OCI-LY7 (cell line): ENCODE data around the gene COL8A2. TPM values are rescaled to one million over a fixed set of nuclear protein-coding genes. Genes with fewer than 3 reads are reported as not detected.
A peak's percentile ranks its signal among the peaks of the same experiment; 100 is the strongest.

ENCODE experiments used
- BruUV-seq: library from RNA; stranded (reverse); fragments of 400-500 nt; replicated peaks from 2 replicates; lab custom pipeline; 2021; lab: Mats Ljungman, UMichigan
- CTCF ChIA-PET: fragments of 300-600 bp; sonication (Branson Sonifier 250); formaldehyde crosslinking; loops from one replicate; lab custom pipeline; 2022; ENCODE audit warnings: antibody characterized with exemption; ENCODE audit not compliant: unreplicated experiment; lab: Charles Lee
- POLR2A ChIA-PET: fragments of 300-600 bp; sonication (Branson Sonifier 250); formaldehyde crosslinking; loops from one replicate; lab custom pipeline; 2022; ENCODE audit warnings: antibody characterized with exemption; lab: Charles Lee
- DNase-seq: peaks from one replicate; pipeline ENCODE4 v3.0.0-alpha.2; 2015; ENCODE audit warnings: low spot score
- H2AFZ ChIP-seq: fragments of 200-600 bp; sonication (generic), shearing (Covaris generic); 2 replicates; pipeline ENCODE4 v1.6.1; 2014; ENCODE audit warnings: mild to moderate bottlenecking, antibody characterized with exemption, low read length, moderate library complexity
- H3K27ac ChIP-seq: fragments of 200-600 bp; sonication (generic); 2 replicates; pipeline ENCODE4 v1.5.1; 2014; ENCODE audit warnings: mixed run types, low read depth, mild to moderate bottlenecking, moderate library complexity, low read length, inconsistent platforms; ENCODE audit not compliant: poor library complexity, severe bottlenecking
- H3K36me3 ChIP-seq: fragments of 200-600 bp; sonication (generic); 2 replicates; pipeline ENCODE4 v1.6.1; 2014; ENCODE audit warnings: mild to moderate bottlenecking, antibody characterized with exemption, low read length, moderate library complexity, mixed read lengths; ENCODE audit not compliant: insufficient read depth
- H3K4me1 ChIP-seq: fragments of 200-600 bp; sonication (generic); 2 replicates; pipeline ENCODE4 v1.5.1; 2014; ENCODE audit warnings: mild to moderate bottlenecking, low read length; ENCODE audit not compliant: insufficient read depth, poor library complexity, severe bottlenecking
- H3K4me2 ChIP-seq: fragments of 200-600 bp; sonication (generic); 2 replicates; pipeline ENCODE4 v1.6.1; 2014; ENCODE audit warnings: mild to moderate bottlenecking, low read length
- H3K4me3 ChIP-seq: fragments of 200-600 bp; sonication (generic); 2 replicates; pipeline ENCODE4 v1.5.1; 2014; ENCODE audit warnings: mild to moderate bottlenecking, low read depth, low read length; ENCODE audit not compliant: poor library complexity, severe bottlenecking
- H3K79me2 ChIP-seq: fragments of 200-600 bp; sonication (generic); 2 replicates; pipeline ENCODE4 v1.6.1; 2016; ENCODE audit warnings: low read depth, mild to moderate bottlenecking, low read length, moderate library complexity, mixed read lengths; ENCODE audit not compliant: insufficient read depth
- H3K9me2 ChIP-seq: fragments of 200-600 bp; sonication (generic); 2 replicates; pipeline ENCODE4 v1.6.1; 2016; ENCODE audit warnings: mild to moderate bottlenecking, low read length, mixed read lengths; ENCODE audit not compliant: insufficient read depth
- H3K9me3 ChIP-seq: fragments of 200-600 bp; sonication (generic); 2 replicates; pipeline ENCODE4 v1.6.1; 2014; ENCODE audit warnings: mild to moderate bottlenecking, mixed run types, low read length, mixed read lengths
- H4K20me1 ChIP-seq: fragments of 200-600 bp; sonication (generic); 2 replicates; pipeline ENCODE4 v1.6.1; 2014; ENCODE audit warnings: mild to moderate bottlenecking, antibody characterized with exemption, low read length, moderate library complexity, mixed read lengths; ENCODE audit not compliant: insufficient read depth
- CTCF ChIP-seq: fragments of 200-600 bp; sonication (generic); conservative IDR thresholded peaks from 2 replicates; pipeline ENCODE4 v1.5.1; 2014; ENCODE audit warnings: mild to moderate bottlenecking, antibody characterized with exemption, low read length, moderate library complexity, mixed read lengths
- EZH2phosphoT487 ChIP-seq: fragments of 200-600 bp; sonication (generic); IDR thresholded peaks from 2 replicates; pipeline ENCODE4 v1.6.1; 2018; ENCODE audit warnings: low read depth, borderline replicate concordance, mild to moderate bottlenecking, mixed run types, antibody characterized with exemption, low read length, moderate library complexity, mixed read lengths
- intact Hi-C: fragments of 100-400 bp; cut with micrococcal nuclease; formaldehyde crosslinking; loops from one replicate; pipeline ENCODE4 v1.10.0; 2022; ENCODE audit not compliant: unreplicated experiment
- total RNA-seq, 2 experiments: library from RNA; depleted of rRNA in 1 of 2; stranded (reverse); fragments of >200 nt in 1 of 2; shearing (Covaris generic) in 1 of 2; gene quantifications; 2 replicates each; pipeline ENCODE4 v1.2.3, GENCODE V29; 2014 to 2022

The COL8A2 gene
- total RNA-seq, 2 experiments from 2014 or later = not detected

- Histone ChIP-seq H3K79me2 (peaks cover 27% of the 10 kb centered on the region; the same call in 1 of the 2 replicates), H3K4me3 (peak overlapping the region; percentile 43), H3K36me3 (peaks cover 15% of the 10 kb centered on the region), H3K4me1 (peaks cover 64% of the 10 kb centered on the region), H3K4me2 (peak overlapping the region; percentile 93), H3K27ac (peak overlapping the region; percentile 44), H4K20me1 (no peaks in the 10 kb centered on the region), H3K9me2 (no peaks in the 10 kb centered on the region), H2AFZ (peak overlapping the region; percentile 72), H3K9me3 (peaks cover 15% of the 10 kb centered on the region; the same call in 1 of the 2 replicates)
- DNase-seq = no peak
- ChIA-PET CTCF (interaction anchor here (0.6 to 1.0 kb wide), 3 partner anchors 9 to 37 kb away, joined by 3 to 5 read pairs (median 3); no protein-coding TSS in a partner anchor), POLR2A (interaction anchor here (0.6 to 0.8 kb wide), 2 partner anchors 11 to 37 kb away, joined by 3 read pairs; no protein-coding TSS in a partner anchor)
- intact Hi-C loops = no loop called here
- TF ChIP-seq CTCF (no peak), EZH2phosphoT487 (no peak)
- no TSS peak for BruUV-seq
These were observed 26.3 kb upstream of the COL8A2 start for GRCh38 chr1:36151134-36151844.

GRCh38 chr1:36150296-36151133, 25.5 kb upstream of the COL8A2 start:
- CTCF ChIA-PET = interaction anchor here (0.6 to 1.9 kb wide), 7 partner anchors 10 to 245 kb away, joined by 3 to 16 read pairs (median 5); no protein-coding TSS in a partner anchor
- Histone ChIP-seq H3K4me2 (peak overlapping the region; percentile 93), H3K36me3 (peaks cover 16% of the 10 kb centered on the region), H3K27ac (peak overlapping the region; percentile 44), H3K9me3 (peaks cover 15% of the 10 kb centered on the region; the same call in 1 of the 2 replicates), H2AFZ (peak overlapping the region; percentile 72), H3K9me2 (no peaks in the 10 kb centered on the region), H3K79me2 (peaks cover 24% of the 10 kb centered on the region; the same call in 1 of the 2 replicates), H4K20me1 (no peaks in the 10 kb centered on the region), H3K4me3 (no peak overlapping the region), H3K4me1 (peaks cover 64% of the 10 kb centered on the region)
- TF ChIP-seq EZH2phosphoT487 (no peak), CTCF (no peak)
- POLR2A ChIA-PET = interaction anchor here (0.5 to 1.9 kb wide), 6 partner anchors 11 to 135 kb away, joined by 3 to 13 read pairs (median 3); no protein-coding TSS in a partner anchor
- DNase-seq = peak; percentile 55
- intact Hi-C loops = no loop called here
- BruUV-seq = no TSS peak
